Measurements from ENCODE around the gene CISD1.

Gene CISD1

GRCh38 chr10:58316874-58317273 is 47.9 kb downstream of the CISD1 start:
- DNase-seq = no peak

DNA sequence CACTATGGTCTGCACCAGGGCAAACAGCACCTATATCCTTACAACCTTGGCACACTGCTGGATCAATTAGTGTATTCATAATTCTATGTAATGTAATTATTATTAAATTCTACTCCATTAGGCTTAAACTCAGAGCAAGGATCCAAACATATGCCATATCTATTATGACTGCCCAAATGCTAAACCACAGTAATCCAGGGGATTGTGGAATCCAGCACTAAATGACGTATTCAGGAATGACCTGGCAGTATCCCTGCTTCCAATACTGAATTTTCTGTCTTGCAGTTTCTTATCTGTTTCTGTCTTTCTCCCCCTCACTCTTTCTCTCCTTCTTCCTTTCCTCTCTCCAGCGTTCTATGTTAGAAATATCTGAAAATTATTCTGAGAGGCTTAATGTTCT is 49.4 kb downstream of the CISD1 start:
- DNase-seq = no peak

DNA sequence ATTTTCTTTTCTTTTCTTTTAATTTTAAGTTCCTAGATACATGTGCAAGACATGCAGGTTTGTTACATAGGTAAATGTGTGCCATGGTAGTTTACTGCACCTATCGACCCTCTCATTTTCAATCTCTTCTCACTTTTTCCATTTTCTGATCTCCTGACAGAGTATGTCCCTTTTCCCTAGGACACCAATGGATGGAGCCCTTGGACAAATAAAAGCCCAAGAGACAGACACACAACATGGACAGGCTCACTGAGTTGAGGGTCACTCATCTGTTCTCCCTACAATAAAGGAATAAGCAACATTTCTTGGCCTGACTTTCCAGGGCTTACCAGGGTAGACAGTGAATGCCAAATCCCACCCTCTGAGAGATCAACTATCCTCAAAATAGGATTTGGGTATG is 50.6 kb downstream of the CISD1 start:
- no peak for DNase-seq

DNA sequence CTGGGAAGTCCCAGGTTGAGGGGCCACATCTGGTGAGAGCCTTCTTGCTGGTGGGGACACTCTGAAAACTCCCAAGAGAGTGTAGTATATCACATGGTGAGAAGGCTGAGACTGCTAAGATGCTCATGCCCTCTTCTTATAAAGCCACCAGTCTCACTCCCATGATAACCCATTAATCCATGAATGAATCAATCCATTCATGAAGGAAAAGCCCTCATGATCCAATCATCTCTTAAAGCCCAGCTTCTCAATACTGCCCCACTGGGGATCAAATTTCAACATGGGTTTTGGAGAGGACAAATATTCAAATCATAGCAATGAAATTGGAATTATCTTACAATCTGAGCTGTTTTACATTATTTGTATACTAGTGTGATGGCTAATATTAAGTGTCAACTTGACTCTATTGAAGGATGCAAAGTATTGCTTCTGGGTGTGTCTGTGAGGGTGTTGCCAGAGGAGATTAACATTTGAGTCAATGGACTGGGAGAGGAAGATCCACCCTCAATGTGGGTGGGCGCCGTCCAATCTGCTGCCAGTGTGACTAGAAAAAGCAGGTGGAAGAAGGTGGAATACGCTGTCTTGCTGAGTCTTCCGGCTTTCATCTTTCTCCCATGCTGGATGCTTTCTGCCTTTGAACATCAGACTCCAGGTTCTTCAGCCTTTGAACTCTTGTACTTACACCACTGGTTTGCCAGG is 51.5 kb downstream of the CISD1 start:
- no peak for DNase-seq

DNA sequence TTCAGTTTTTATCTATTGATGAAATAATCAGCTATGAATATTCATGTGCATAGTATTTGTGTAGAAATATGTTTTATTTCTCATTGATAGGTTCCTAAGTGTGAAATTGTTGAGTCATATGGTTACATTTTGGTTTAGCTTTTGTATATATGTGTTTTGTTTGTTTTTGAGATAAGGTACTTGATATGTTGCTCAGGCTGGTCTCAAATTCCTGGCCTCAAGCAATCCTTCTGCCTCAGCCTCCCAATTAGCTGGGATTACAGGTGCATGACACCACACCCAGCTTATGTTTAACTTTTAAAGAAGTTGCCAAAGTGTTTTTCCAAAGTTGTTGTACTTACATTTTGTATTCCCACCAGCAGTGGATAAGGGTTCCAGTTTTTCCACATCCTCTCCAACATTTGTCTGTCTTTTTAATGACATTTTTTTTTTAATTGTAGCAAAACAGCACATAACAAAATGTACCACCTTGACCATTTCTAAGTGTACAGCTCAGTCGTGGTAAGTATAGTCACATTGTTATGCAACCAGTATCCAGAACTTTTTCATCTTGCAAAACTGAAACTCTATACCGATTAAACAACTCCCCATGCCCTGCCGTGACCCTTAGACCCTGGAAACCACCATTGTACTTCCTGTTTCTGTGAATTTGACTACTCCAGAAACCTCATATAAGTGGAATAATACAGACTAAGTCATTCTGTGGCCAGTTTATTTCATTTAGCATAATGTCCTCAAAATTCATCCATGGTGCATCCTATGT is 53.3 kb downstream of the CISD1 start:
- DNase-seq = no peak

GRCh38 chr10:58322835-58323209 is 53.9 kb downstream of the CISD1 start:
- DNase-seq = no peak

- no peak for DNase-seq
Observed at GRCh38 chr10:58326967-58327381, 58.0 kb downstream of the CISD1 start.

- no peak for DNase-seq
Observed at GRCh38 chr10:58328233-58328632, 59.3 kb downstream of the CISD1 start.

- DNase-seq = no peak
Observed at GRCh38 chr10:58330431-58330830, 61.5 kb downstream of the CISD1 start.

DNA sequence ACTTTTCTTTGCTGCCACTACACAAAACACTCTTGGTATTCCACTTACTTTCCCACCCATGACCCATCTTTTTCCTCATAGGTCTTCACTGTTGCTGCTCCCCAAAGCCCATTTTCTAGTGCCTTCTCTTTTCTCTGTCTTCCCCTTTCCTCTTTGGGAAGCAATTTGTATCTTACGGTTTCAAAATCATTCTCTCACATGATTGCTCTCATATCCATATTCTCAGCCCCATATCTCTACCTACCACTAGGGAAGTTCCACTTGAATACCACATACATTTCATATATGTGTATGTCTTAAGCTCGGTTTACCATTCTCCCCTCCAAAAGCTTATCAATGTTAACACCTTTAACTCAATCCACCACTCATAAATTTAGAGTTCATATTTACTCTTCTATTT is 62.7 kb downstream of the CISD1 start:
- DNase-seq = no peak

DNA sequence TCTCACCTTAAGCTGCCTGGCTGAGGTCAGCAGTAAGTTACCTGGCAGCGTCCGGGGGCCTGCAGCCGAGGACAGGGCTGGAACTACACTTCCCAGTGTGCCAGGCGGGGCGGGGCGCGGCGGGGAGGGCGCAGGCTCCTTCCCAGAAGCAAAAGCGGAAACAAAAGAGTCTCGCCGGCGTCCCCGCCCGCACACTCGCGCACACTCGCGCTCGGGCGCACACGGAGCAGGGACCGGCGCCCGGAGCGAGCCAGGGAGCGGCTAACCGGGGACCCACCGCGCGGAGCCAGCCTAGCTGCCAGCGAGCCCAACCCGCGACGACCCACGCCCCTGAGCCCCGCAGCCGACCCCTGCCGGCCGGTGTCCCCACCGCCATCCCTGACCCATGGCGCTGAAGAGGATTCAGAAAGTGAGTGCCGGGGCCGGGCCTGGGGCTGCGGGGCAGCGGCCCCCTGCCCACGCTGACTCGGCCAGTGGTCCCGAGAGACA is 65.9 kb downstream of the CISD1 start, which contains the start of gene UBE2D1:
TSS of gene UBE2D1 (plus strand) at position 190 of the 489 bp plus-strand sequence. CDS start at position 386, 196 bp downstream.
- peak; percentile 58 for DNase-seq

DNA sequence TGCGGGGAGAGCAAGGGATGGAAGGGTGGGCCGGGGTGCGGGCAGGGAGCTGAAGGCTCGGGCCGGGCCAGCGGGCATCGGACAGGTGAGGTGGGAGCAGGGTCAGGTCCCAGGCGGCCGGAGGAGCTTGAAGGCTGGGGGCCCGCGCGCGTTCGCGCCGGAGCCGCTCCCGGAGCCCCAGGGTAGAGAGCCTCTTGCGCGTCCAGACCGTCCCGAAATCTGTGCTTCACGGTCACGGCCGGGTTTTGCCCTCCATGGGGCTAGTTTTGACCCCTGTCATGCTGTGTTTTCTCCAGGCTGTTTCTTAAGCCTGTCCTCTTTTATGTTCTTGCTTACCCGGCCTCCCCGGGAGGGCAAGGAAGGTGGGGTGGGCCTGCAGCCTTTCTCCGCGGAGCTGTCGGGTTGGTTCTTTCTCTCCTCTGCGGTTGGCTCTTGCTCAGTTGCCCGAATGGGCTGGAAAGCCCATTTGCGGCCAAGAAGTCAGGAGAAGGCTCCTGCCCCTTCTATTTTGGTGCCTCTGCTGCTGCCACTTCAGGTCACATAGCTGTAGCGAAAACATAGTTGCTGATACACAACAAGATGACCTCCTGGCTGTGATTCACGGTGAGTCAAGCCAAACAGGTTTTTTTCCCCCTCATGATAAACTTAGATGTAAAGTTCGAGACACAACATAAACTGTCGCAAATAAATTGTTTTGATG is 66.5 kb downstream of the CISD1 start:
- no peak for DNase-seq

DNA sequence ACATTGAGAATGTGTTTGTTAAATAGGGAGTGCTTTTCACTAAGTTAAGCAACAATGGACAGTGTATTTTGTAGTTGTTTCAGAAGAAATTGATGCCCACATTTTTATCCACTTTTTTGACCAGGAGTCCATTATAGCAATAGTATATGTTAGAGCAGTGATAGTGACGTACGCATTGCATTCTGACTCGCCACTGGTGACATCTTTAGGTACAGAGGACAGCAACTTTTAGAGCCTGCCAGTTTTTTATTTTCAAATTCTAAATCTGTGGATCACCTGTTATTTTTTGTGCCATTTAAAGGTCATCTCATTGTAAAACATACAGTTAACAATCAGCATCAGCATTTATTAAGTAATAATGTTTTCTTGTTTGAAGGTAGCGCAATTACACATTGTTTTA is 67.3 kb downstream of the CISD1 start:
- DNase-seq = no peak

Data from NCI-H510A (cell line).